Suprapubic skin (tissue), 4 donors: ENCODE data around the gene ASH1L. TPM values are rescaled to one million over a fixed set of nuclear protein-coding genes. Genes with fewer than 3 reads are reported as not detected.

Experiments
- DNase-seq, 2 donors: peaks; one replicate each; pipeline ENCODE4 v3.0.0-alpha.2; 2019; ENCODE audit warnings: low spot score in 2 of 2
- H3K27ac ChIP-seq: fragments of 200-600 bp; sonication (generic); one replicate; pipeline ENCODE4 v1.5.1; 2019
- H3K27me3 ChIP-seq: fragments of 200-600 bp; sonication (generic); one replicate; pipeline ENCODE4 v1.5.1; 2019
- H3K36me3 ChIP-seq: fragments of 200-600 bp; sonication (generic); one replicate; pipeline ENCODE4 v1.5.1; 2019
- H3K4me1 ChIP-seq: fragments of 200-600 bp; sonication (generic); one replicate; pipeline ENCODE4 v1.5.1; 2019
- H3K4me3 ChIP-seq: fragments of 200-600 bp; sonication (generic); one replicate; pipeline ENCODE4 v1.5.1; 2019; ENCODE audit warnings: mild to moderate bottlenecking
- H3K9me3 ChIP-seq: fragments of 200-600 bp; sonication (generic); one replicate; pipeline ENCODE4 v1.5.1; 2019
- CTCF ChIP-seq, 2 donors: fragments of 200-600 bp in 1 of 2; fragments of 450-650 bp in 1 of 2; sonication (generic) in 1 of 2; IDR thresholded peaks; one replicate each; pipeline ENCODE4 v1.5.1; 2016 to 2019; ENCODE audit warnings: antibody characterized with exemption in 2 of 2, mild to moderate bottlenecking in 1 of 2, moderate library complexity in 1 of 2
- EP300 ChIP-seq: sonication (generic); formaldehyde crosslinking; IDR thresholded peaks from one replicate; pipeline ENCODE4 v1.6.1; 2017; ENCODE audit warnings: antibody characterized with exemption
- POLR2A ChIP-seq, 2 donors: fragments of 450-650 bp; IDR thresholded peaks; one replicate each; pipeline ENCODE4 v1.6.1; 2017; ENCODE audit warnings: antibody characterized with exemption in 2 of 2, mild to moderate bottlenecking in 2 of 2, moderate library complexity in 2 of 2
- POLR2AphosphoS5 ChIP-seq, 3 donors: sonication (generic); formaldehyde crosslinking; IDR thresholded peaks; one replicate each; pipeline ENCODE4 v1.6.1; 2017; ENCODE audit warnings: antibody characterized with exemption in 3 of 3
- WGBS: methylation state at CpG from one replicate; pipeline ENCODE4 v1.1.5; 2018; 5-methylcytosine and 5-hydroxymethylcytosine counted together
- total RNA-seq, 4 donors: library from RNA; depleted of rRNA; stranded (reverse); fragments of >200 nt; gene quantifications; one replicate each; pipeline ENCODE4 v1.1.0, GENCODE V29; 2016

ASH1L gene
- total RNA-seq, 4 donors from 2014 or later = 51.9 to 121 (median 66.2) TPM

- Histone ChIP-seq H3K27me3 (no peaks in the 10 kb centered on the region), H3K9me3 (no peaks in the 10 kb centered on the region), H3K27ac (no peak overlapping the region), H3K4me3 (no peak overlapping the region), H3K4me1 (peaks cover 5% of the 10 kb centered on the region), H3K36me3 (peaks cover 19% of the 10 kb centered on the region)
- TF ChIP-seq EP300 (no peak), POLR2A (IDR thresholded peaks at IDR 0.05) (no peak), CTCF (IDR thresholded peaks at IDR 0.05) (no peak), POLR2AphosphoS5 (IDR thresholded peaks at IDR 0.05) (no peak)
- DNase-seq = no peak
- 81% methylated on average over 2 of the region's 2 CpGs for WGBS
These were observed 83.4 kb downstream of the ASH1L start for GRCh38 chr1:155479205-155479604.

- 95% methylated on average over 8 of the region's 8 CpGs for WGBS
- Histone ChIP-seq H3K4me1 (peaks cover 5% of the 10 kb centered on the region), H3K27ac (no peak overlapping the region), H3K4me3 (no peak overlapping the region), H3K36me3 (peaks cover 19% of the 10 kb centered on the region), H3K27me3 (no peaks in the 10 kb centered on the region), H3K9me3 (no peaks in the 10 kb centered on the region)
- no peak for TF ChIP-seq POLR2AphosphoS5 (IDR thresholded peaks at IDR 0.05)
- TF ChIP-seq CTCF (IDR thresholded peaks at IDR 0.05) = no peak
- no peak for DNase-seq
These were observed 84.2 kb downstream of the ASH1L start for GRCh38 chr1:155478270-155478852.

- WGBS = 80% methylated on average over 5 of the region's 5 CpGs
- Histone ChIP-seq H3K4me1 (no peaks in the 10 kb centered on the region), H3K27me3 (no peaks in the 10 kb centered on the region), H3K4me3 (no peak overlapping the region), H3K9me3 (no peaks in the 10 kb centered on the region), H3K27ac (no peak overlapping the region), H3K36me3 (peaks cover 18% of the 10 kb centered on the region)
- TF ChIP-seq POLR2AphosphoS5 (IDR thresholded peaks at IDR 0.05) = no peak
- no peak for TF ChIP-seq CTCF (IDR thresholded peaks at IDR 0.05)
- TF ChIP-seq EP300 = no peak
- no peak for TF ChIP-seq POLR2A (IDR thresholded peaks at IDR 0.05)
- DNase-seq = no peak
These were observed 88.5 kb downstream of the ASH1L start for GRCh38 chr1:155474146-155474545.

GRCh38 chr1:155473151-155473821, 89.3 kb downstream of the ASH1L start:
- no peak overlapping the region for H3K4me3 ChIP-seq
- H3K27me3 ChIP-seq = no peaks in the 10 kb centered on the region
- H3K27ac ChIP-seq = no peak overlapping the region
- no peaks in the 10 kb centered on the region for H3K9me3 ChIP-seq
- TF ChIP-seq POLR2AphosphoS5 (IDR thresholded peaks at IDR 0.05) = no peak
- TF ChIP-seq EP300 = no peak
- TF ChIP-seq CTCF (IDR thresholded peaks at IDR 0.05) = no peak
- no peak for TF ChIP-seq POLR2A (IDR thresholded peaks at IDR 0.05)
- H3K4me1 ChIP-seq = no peaks in the 10 kb centered on the region
- 88% methylated on average over 5 of the region's 5 CpGs for WGBS
- peaks cover 12% of the 10 kb centered on the region for H3K36me3 ChIP-seq
- DNase-seq = no peak

- Histone ChIP-seq H3K27ac (no peak overlapping the region), H3K27me3 (no peaks in the 10 kb centered on the region), H3K9me3 (no peaks in the 10 kb centered on the region), H3K36me3 (peaks cover 8% of the 10 kb centered on the region), H3K4me3 (no peak overlapping the region), H3K4me1 (no peaks in the 10 kb centered on the region)
- no peak for DNase-seq
- WGBS = 66% methylated on average over 2 of the region's 2 CpGs
- TF ChIP-seq CTCF (IDR thresholded peaks at IDR 0.05) (no peak), POLR2AphosphoS5 (IDR thresholded peaks at IDR 0.05) (no peak), EP300 (no peak), POLR2A (IDR thresholded peaks at IDR 0.05) (no peak)
These were observed 90.0 kb downstream of the ASH1L start for GRCh38 chr1:155472491-155473083.
